WTC11 (cell line): Measurements from ENCODE around the gene APMAP. TPM values are rescaled to one million over a fixed set of nuclear protein-coding genes. Genes with fewer than 3 reads are reported as not detected.

Experiments used
- ATAC-seq: fragments of 200-7000 bp; cut with Tn5 transposase; 2 replicates; pipeline ENCODE4 v1.10.0; 2021; ENCODE audit warnings: mild to moderate bottlenecking, moderate library complexity
- CTCF ChIA-PET: fragments of 300-600 bp; sonication (Branson Sonifier 250); formaldehyde crosslinking; loops from one replicate; lab custom pipeline; 2021; ENCODE audit warnings: antibody characterized with exemption; lab: Charles Lee
- POLR2A ChIA-PET: fragments of 350-600 bp; sonication (Branson Sonifier 250); formaldehyde crosslinking; loops from one replicate; lab custom pipeline; 2021; ENCODE audit warnings: antibody characterized with exemption; lab: Charles Lee
- DNase-seq: peaks from one replicate; pipeline ENCODE4 v3.0.0; 2021; ENCODE audit warnings: low spot score
- H3K27ac Mint-ChIP-seq: 2 replicates; pipeline ENCODE4 v1.8.0; 2021; ENCODE audit warnings: mixed read lengths
- H3K27me3 Mint-ChIP-seq: 2 replicates; pipeline ENCODE4 v1.8.0; 2021; ENCODE audit warnings: low read depth, mild to moderate bottlenecking, moderate library complexity, mixed read lengths
- H3K36me3 Mint-ChIP-seq: 2 replicates; pipeline ENCODE4 v1.8.0; 2021; ENCODE audit warnings: mixed read lengths
- H3K4me1 Mint-ChIP-seq: 2 replicates; pipeline ENCODE4 v1.8.0; 2022; ENCODE audit warnings: mixed read lengths
- H3K4me3 Mint-ChIP-seq: 2 replicates; pipeline ENCODE4 v1.8.0; 2021; ENCODE audit warnings: mild to moderate bottlenecking, moderate library complexity, mixed read lengths
- H3K9me3 Mint-ChIP-seq: 2 replicates; pipeline ENCODE4 v1.8.0; 2021; ENCODE audit warnings: mixed read lengths
- ETV6 ChIP-seq: sonication (generic); formaldehyde crosslinking; IDR thresholded peaks from 2 replicates; pipeline ENCODE4 v1.8.1; 2022; ENCODE audit warnings: mild to moderate bottlenecking, missing genetic modification reagents
- JAZF1 ChIP-seq: fragments of 250-450 bp; sonication (Bioruptor Pico); IDR thresholded peaks from 2 replicates; pipeline ENCODE4 v1.9.0; 2021; ENCODE audit warnings: moderate library complexity, mild to moderate bottlenecking, inconsistent platforms
- MXD4 ChIP-seq: fragments of 250-450 bp; sonication (Bioruptor Pico); IDR thresholded peaks from 2 replicates; pipeline ENCODE4 v1.8.0; 2021; ENCODE audit warnings: mild to moderate bottlenecking, moderate library complexity, borderline replicate concordance
- ZNF121 ChIP-seq: sonication (generic); formaldehyde crosslinking; IDR thresholded peaks from 2 replicates; pipeline ENCODE4 v1.8.0; 2023; ENCODE audit warnings: missing genetic modification reagents
- ZNF263 ChIP-seq: sonication (generic); formaldehyde crosslinking; IDR thresholded peaks from 2 replicates; pipeline ENCODE4 v1.8.1; 2022; ENCODE audit warnings: low read depth, mild to moderate bottlenecking, moderate library complexity, missing genetic modification reagents
- ZNF317 ChIP-seq: sonication (generic); formaldehyde crosslinking; IDR thresholded peaks from 2 replicates; pipeline ENCODE4 v1.8.1; 2023; ENCODE audit warnings: low read depth, mild to moderate bottlenecking, moderate library complexity, missing genetic modification reagents, borderline replicate concordance
- total RNA-seq: library from RNA; stranded (reverse); gene quantifications from 3 replicates; pipeline ENCODE4 v1.2.3, GENCODE V29; 2021
- TF ChIP-seq, protein P1 (sequence below): sonication (generic); formaldehyde crosslinking; IDR thresholded peaks from 2 replicates; pipeline ENCODE4 v1.8.1; 2022; ENCODE audit warnings: low read depth, missing genetic modification reagents, borderline replicate concordance
- TF ChIP-seq, protein P2 (sequence below): sonication (generic); formaldehyde crosslinking; conservative IDR thresholded peaks from 2 replicates; pipeline ENCODE4 v1.8.1; 2023; ENCODE audit warnings: mild to moderate bottlenecking, low read depth, missing genetic modification reagents, moderate library complexity

Gene APMAP
- total RNA-seq, 1 experiment from 2014 or later: 55.3 TPM

- Mint-ChIP-seq H3K36me3 (peaks cover 2% of the 10 kb centered on the region), H3K4me3 (no peak overlapping the region), H3K27me3 (peaks cover 7% of the 10 kb centered on the region), H3K27ac (no peak overlapping the region), H3K9me3 (peaks cover 19% of the 10 kb centered on the region), H3K4me1 (peaks cover 20% of the 10 kb centered on the region)
- CTCF ChIA-PET: no interaction called here
- no peak for ATAC-seq
- POLR2A ChIA-PET: no interaction called here
- TF ChIP-seq, protein P1, sequence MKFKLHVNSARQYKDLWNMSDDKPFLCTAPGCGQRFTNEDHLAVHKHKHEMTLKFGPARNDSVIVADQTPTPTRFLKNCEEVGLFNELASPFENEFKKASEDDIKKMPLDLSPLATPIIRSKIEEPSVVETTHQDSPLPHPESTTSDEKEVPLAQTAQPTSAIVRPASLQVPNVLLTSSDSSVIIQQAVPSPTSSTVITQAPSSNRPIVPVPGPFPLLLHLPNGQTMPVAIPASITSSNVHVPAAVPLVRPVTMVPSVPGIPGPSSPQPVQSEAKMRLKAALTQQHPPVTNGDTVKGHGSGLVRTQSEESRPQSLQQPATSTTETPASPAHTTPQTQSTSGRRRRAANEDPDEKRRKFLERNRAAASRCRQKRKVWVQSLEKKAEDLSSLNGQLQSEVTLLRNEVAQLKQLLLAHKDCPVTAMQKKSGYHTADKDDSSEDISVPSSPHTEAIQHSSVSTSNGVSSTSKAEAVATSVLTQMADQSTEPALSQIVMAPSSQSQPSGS (CRISPR knock-in tag): no peak
- TF ChIP-seq ZNF263 (CRISPR knock-in tag) (no peak), ETV6 (CRISPR knock-in tag) (no peak), MXD4 (CRISPR knock-in tag) (no peak), ZNF121 (CRISPR knock-in tag) (no peak), ZNF317 (CRISPR knock-in tag) (no peak), JAZF1 (CRISPR knock-in tag) (no peak)
- TF ChIP-seq, protein P2, sequence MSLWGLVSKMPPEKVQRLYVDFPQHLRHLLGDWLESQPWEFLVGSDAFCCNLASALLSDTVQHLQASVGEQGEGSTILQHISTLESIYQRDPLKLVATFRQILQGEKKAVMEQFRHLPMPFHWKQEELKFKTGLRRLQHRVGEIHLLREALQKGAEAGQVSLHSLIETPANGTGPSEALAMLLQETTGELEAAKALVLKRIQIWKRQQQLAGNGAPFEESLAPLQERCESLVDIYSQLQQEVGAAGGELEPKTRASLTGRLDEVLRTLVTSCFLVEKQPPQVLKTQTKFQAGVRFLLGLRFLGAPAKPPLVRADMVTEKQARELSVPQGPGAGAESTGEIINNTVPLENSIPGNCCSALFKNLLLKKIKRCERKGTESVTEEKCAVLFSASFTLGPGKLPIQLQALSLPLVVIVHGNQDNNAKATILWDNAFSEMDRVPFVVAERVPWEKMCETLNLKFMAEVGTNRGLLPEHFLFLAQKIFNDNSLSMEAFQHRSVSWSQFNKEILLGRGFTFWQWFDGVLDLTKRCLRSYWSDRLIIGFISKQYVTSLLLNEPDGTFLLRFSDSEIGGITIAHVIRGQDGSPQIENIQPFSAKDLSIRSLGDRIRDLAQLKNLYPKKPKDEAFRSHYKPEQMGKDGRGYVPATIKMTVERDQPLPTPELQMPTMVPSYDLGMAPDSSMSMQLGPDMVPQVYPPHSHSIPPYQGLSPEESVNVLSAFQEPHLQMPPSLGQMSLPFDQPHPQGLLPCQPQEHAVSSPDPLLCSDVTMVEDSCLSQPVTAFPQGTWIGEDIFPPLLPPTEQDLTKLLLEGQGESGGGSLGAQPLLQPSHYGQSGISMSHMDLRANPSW (CRISPR knock-in tag): no peak
- DNase-seq: no peak
Observed at GRCh38 chr20:24913076-24913628, 79.4 kb downstream of the APMAP start.

Other genes starting within 250 kb of the APMAP start
- not detected in 3 replicates for gene CST7, start 43.5 kb downstream of the APMAP start, total RNA-seq
- gene ACSS1, start 65.4 kb upstream of the APMAP start, total RNA-seq: 1.5 to 2.7 TPM (median 2.4 TPM) in 3 replicates
- 0.23 TPM in 1 of 3 replicates, not detected in the others for gene VSX1, start 89.4 kb upstream of the APMAP start, total RNA-seq
- 41.1 to 56.9 TPM (median 47.4 TPM) in 3 replicates for gene ENTPD6, start 203.0 kb upstream of the APMAP start, total RNA-seq